Measurements from ENCODE around the gene ZFP3. TPM values are rescaled to one million over a fixed set of nuclear protein-coding genes. Genes with fewer than 3 reads are reported as not detected.
"Not testable (repeated sequence)": the region's sequence is repeated elsewhere in the genome, so short reads cannot be mapped to it uniquely, and the experiment has no call there.

ZFP3 gene
- total RNA-seq, 1 experiment from 2014 or later, result 0.11 TPM

- WGBS (ENCODE audit: extremely low coverage, insufficient read length, low lambda C conversion rate), result no CpG with 5 or more reads among the region's 8 CpGs
- Histone ChIP-seq H2AK5ac (ENCODE audit: insufficient read length, low read length) (no peak overlapping the region), H3K27ac (ENCODE audit: insufficient read length, low read depth, low read length) (no peak overlapping the region), H2AFZ (ENCODE audit: low read length) (no peak overlapping the region), H3K23ac (ENCODE audit: insufficient read length, low read depth, low read length) (no peak overlapping the region), H2BK15ac (ENCODE audit: low read depth, low read length) (no peak overlapping the region), H2BK12ac (ENCODE audit: insufficient read length, low read depth, low read length) (no peak overlapping the region), H3K56ac (ENCODE audit: insufficient read length, low read depth, low read length) (no peak overlapping the region), H2BK20ac (ENCODE audit: low read depth, low read length, poor library complexity, severe bottlenecking) (no peak overlapping the region), H3K4me1 (ENCODE audit: insufficient read depth, low read length) (no peaks in the 10 kb centered on the region), H3K23me2 (ENCODE audit: insufficient read length, low read depth, low read length, poor library complexity, severe bottlenecking) (no peaks in the 10 kb centered on the region), H4K8ac (replicated peaks; ENCODE audit: insufficient read length, low read depth, low read length) (no peak overlapping the region), H3K79me2 (ENCODE audit: insufficient read depth, low read length) (no peaks in the 10 kb centered on the region), H4K5ac (ENCODE audit: insufficient read length, low read depth, low read length) (no peak overlapping the region), H3K18ac (ENCODE audit: insufficient read length, low read depth, low read length) (no peak overlapping the region), H3K4ac (ENCODE audit: low read depth, low read length) (no peak overlapping the region), H3K9ac (ENCODE audit: extremely low read depth, insufficient read length, low read length) (no peak overlapping the region), H3K9me3 (ENCODE audit: control insufficient read depth, low read depth, low read length) (no peaks in the 10 kb centered on the region), H3K27me3 (ENCODE audit: insufficient read depth, low read length) (no peaks in the 10 kb centered on the region), H3T11ph (ENCODE audit: low read length) (no peak overlapping the region), H3K14ac (ENCODE audit: insufficient read depth, low read length) (no peak overlapping the region), H4K20me1 (ENCODE audit: control insufficient read depth, insufficient read depth, insufficient read length) (no peaks in the 10 kb centered on the region), H2BK5ac (ENCODE audit: insufficient read length, low read length) (no peak overlapping the region), H3K79me1 (ENCODE audit: insufficient read depth, low read depth, low read length, poor library complexity, severe bottlenecking) (no peaks in the 10 kb centered on the region), H4K91ac (ENCODE audit: insufficient read length, low read depth, low read length) (no peak overlapping the region), H2BK120ac (ENCODE audit: low read depth, low read length, poor library complexity, severe bottlenecking) (no peak overlapping the region), H3K4me2 (ENCODE audit: insufficient read depth, insufficient read length, low read length) (no peak overlapping the region)
- TF ChIP-seq CTCF (conservative IDR thresholded peaks at IDR 0.05), result no peak
- no peaks in the 10 kb centered on the region for H3K36me3 Mint-ChIP-seq (ENCODE audit: insufficient read depth in 1 of 3, low read depth in 3 of 3)
- peaks cover 9% of the 10 kb centered on the region; the same call in 1 of the 2 replicates for H3K27me3 Mint-ChIP-seq (ENCODE audit: low read depth)
- H3K4me3 Mint-ChIP-seq, result no peak overlapping the region
- H3K4me1 Mint-ChIP-seq, result no peaks in the 10 kb centered on the region
- H3K9me3 Mint-ChIP-seq, result no peaks in the 10 kb centered on the region
- H3K27ac Mint-ChIP-seq, result no peak overlapping the region
- DNase-seq, result no peak
Measured at GRCh38 chr17:5133311-5133710, 55.0 kb downstream of the ZFP3 start.

GRCh38 chr17:5133961-5134360 lies 55.7 kb downstream of the ZFP3 start:
- H2BK20ac ChIP-seq (ENCODE audit: low read depth, low read length, poor library complexity, severe bottlenecking); H3K4me3 Mint-ChIP-seq; H3K9ac ChIP-seq (ENCODE audit: extremely low read depth, insufficient read length, low read length); H3K14ac ChIP-seq (ENCODE audit: insufficient read depth, low read length); H4K20me1 ChIP-seq (ENCODE audit: control insufficient read depth, insufficient read depth, insufficient read length); H3K27ac ChIP-seq (ENCODE audit: insufficient read length, low read depth, low read length); H4K8ac ChIP-seq (replicated peaks; ENCODE audit: insufficient read length, low read depth, low read length); H2BK5ac ChIP-seq (ENCODE audit: insufficient read length, low read length); H3K23me2 ChIP-seq (ENCODE audit: insufficient read length, low read depth, low read length, poor library complexity, severe bottlenecking); H2BK12ac ChIP-seq (ENCODE audit: insufficient read length, low read depth, low read length); H3K27me3 ChIP-seq (ENCODE audit: insufficient read depth, low read length); H3K4me1 ChIP-seq (ENCODE audit: insufficient read depth, low read length); H3K18ac ChIP-seq (ENCODE audit: insufficient read length, low read depth, low read length); H2AK5ac ChIP-seq (ENCODE audit: insufficient read length, low read length); DNase-seq; H3K4me1 Mint-ChIP-seq; H3T11ph ChIP-seq (ENCODE audit: low read length); H3K27me3 Mint-ChIP-seq (ENCODE audit: low read depth); H2BK15ac ChIP-seq (ENCODE audit: low read depth, low read length); H2BK120ac ChIP-seq (ENCODE audit: low read depth, low read length, poor library complexity, severe bottlenecking); H3K79me2 ChIP-seq (ENCODE audit: insufficient read depth, low read length); H3K9me3 Mint-ChIP-seq; H3K79me1 ChIP-seq (ENCODE audit: insufficient read depth, low read depth, low read length, poor library complexity, severe bottlenecking); H3K23ac ChIP-seq (ENCODE audit: insufficient read length, low read depth, low read length); H3K4me2 ChIP-seq (ENCODE audit: insufficient read depth, insufficient read length, low read length); H4K91ac ChIP-seq (ENCODE audit: insufficient read length, low read depth, low read length); H3K56ac ChIP-seq (ENCODE audit: insufficient read length, low read depth, low read length); H3K9me3 ChIP-seq (ENCODE audit: control insufficient read depth, low read depth, low read length); H4K5ac ChIP-seq (ENCODE audit: insufficient read length, low read depth, low read length); H3K4ac ChIP-seq (ENCODE audit: low read depth, low read length); H3K27ac Mint-ChIP-seq; H2AFZ ChIP-seq (ENCODE audit: low read length); H3K36me3 Mint-ChIP-seq (ENCODE audit: insufficient read depth in 1 of 3, low read depth in 3 of 3): not testable (repeated sequence)
- no CpG with 5 or more reads among the region's 8 CpGs for WGBS (ENCODE audit: extremely low coverage, insufficient read length, low lambda C conversion rate)

All from H9 (cell line).